ENCODE data around the gene ARGLU1. TPM values are rescaled to one million over a fixed set of nuclear protein-coding genes. Genes with fewer than 3 reads are reported as not detected.

ARGLU1 gene
- total RNA-seq, 1 experiment from 2014 or later = 96.9 TPM

GRCh38 chr13:106541826-106542225 is 26.1 kb downstream of the ARGLU1 start:
- no peaks in the 10 kb centered on the region for H3K4me1 ChIP-seq (ENCODE audit: insufficient read depth, low read length)
- no peak overlapping the region for H4K5ac ChIP-seq (ENCODE audit: insufficient read length, low read depth, low read length)
- no peak overlapping the region for H2BK20ac ChIP-seq (ENCODE audit: low read depth, low read length, poor library complexity, severe bottlenecking)
- H3K18ac ChIP-seq (ENCODE audit: insufficient read length, low read depth, low read length) = no peak overlapping the region
- no peak overlapping the region for H3K4me3 Mint-ChIP-seq
- H4K8ac ChIP-seq (replicated peaks; ENCODE audit: insufficient read length, low read depth, low read length) = no peak overlapping the region
- no CpG with 5 or more reads among the region's 1 CpG for WGBS (ENCODE audit: extremely low coverage, insufficient read length, low lambda C conversion rate)
- H2AFZ ChIP-seq (ENCODE audit: low read length) = no peak overlapping the region
- H3K79me2 ChIP-seq (ENCODE audit: insufficient read depth, low read length) = peaks cover 3% of the 10 kb centered on the region; the same call in 1 of the 2 replicates
- peaks cover 3% of the 10 kb centered on the region for H3K79me1 ChIP-seq (ENCODE audit: insufficient read depth, low read depth, low read length, poor library complexity, severe bottlenecking)
- H3K27me3 ChIP-seq (ENCODE audit: insufficient read depth, low read length) = no peaks in the 10 kb centered on the region
- no peak overlapping the region for H3K56ac ChIP-seq (ENCODE audit: insufficient read length, low read depth, low read length)
- H3K4ac ChIP-seq (ENCODE audit: low read depth, low read length) = no peak overlapping the region
- H3K9ac ChIP-seq (ENCODE audit: extremely low read depth, insufficient read length, low read length) = no peak overlapping the region
- H2BK5ac ChIP-seq (ENCODE audit: insufficient read length, low read length) = no peak overlapping the region
- no peak overlapping the region for H2BK15ac ChIP-seq (ENCODE audit: low read depth, low read length)
- H3K4me1 Mint-ChIP-seq = peaks cover 0 to 14% of the 10 kb centered on the region in 2 experiments; a peak in 2 of 4 replicates
- H4K20me1 ChIP-seq (ENCODE audit: control insufficient read depth, insufficient read depth, insufficient read length) = no peaks in the 10 kb centered on the region
- H2BK12ac ChIP-seq (ENCODE audit: insufficient read length, low read depth, low read length) = no peak overlapping the region
- H3K27me3 Mint-ChIP-seq (ENCODE audit: low read depth) = no peaks in the 10 kb centered on the region
- no peaks in the 10 kb centered on the region for H3K9me3 ChIP-seq (ENCODE audit: control insufficient read depth, low read depth, low read length)
- no peak for DNase-seq
- no peaks in the 10 kb centered on the region for H3K9me3 Mint-ChIP-seq
- peaks cover 9 to 32% (median 24%) of the 10 kb centered on the region in 3 experiments; a peak in 5 of 7 replicates for H3K36me3 Mint-ChIP-seq (ENCODE audit: insufficient read depth in 1 of 3, low read depth in 3 of 3)
- no peak overlapping the region for H3K27ac Mint-ChIP-seq
- no peak overlapping the region for H3K4me2 ChIP-seq (ENCODE audit: insufficient read depth, insufficient read length, low read length)
- H4K91ac ChIP-seq (ENCODE audit: insufficient read length, low read depth, low read length) = no peak overlapping the region
- no peak overlapping the region for H3K27ac ChIP-seq (ENCODE audit: insufficient read length, low read depth, low read length)
- H2AK5ac ChIP-seq (ENCODE audit: insufficient read length, low read length) = no peak overlapping the region
- TF ChIP-seq CTCF (conservative IDR thresholded peaks at IDR 0.05) = no peak
- H3K23me2 ChIP-seq (ENCODE audit: insufficient read length, low read depth, low read length, poor library complexity, severe bottlenecking) = no peaks in the 10 kb centered on the region
- no peak overlapping the region for H3K14ac ChIP-seq (ENCODE audit: insufficient read depth, low read length)
- no peak overlapping the region for H3T11ph ChIP-seq (ENCODE audit: low read length)
- no peak overlapping the region for H3K23ac ChIP-seq (ENCODE audit: insufficient read length, low read depth, low read length)
- no peak overlapping the region for H2BK120ac ChIP-seq (ENCODE audit: low read depth, low read length, poor library complexity, severe bottlenecking)
